Activated CD4-positive, alpha-beta T cell treated with anti-CD3 and anti-CD28 coated beads, Interleukin-2, amount 10 ng/mL, durations not matched to agents 7 days and 5 days (primary cell): ENCODE measurements around the gene SYNE1. TPM values are rescaled to one million over a fixed set of nuclear protein-coding genes. Genes with fewer than 3 reads are reported as not detected.
"Not testable (repeated sequence)": the region's sequence is repeated elsewhere in the genome, so short reads cannot be mapped to it uniquely, and the experiment has no call there.

Source experiments
- CTCF ChIA-PET: fragments of 350-600 bp; sonication (Branson Sonifier 250); formaldehyde crosslinking; loops from one replicate; lab custom pipeline; 2021; ENCODE audit warnings: antibody characterized with exemption; lab: Charles Lee
- POLR2A ChIA-PET: fragments of 350-600 bp; sonication (Branson Sonifier 250); formaldehyde crosslinking; loops from one replicate; lab custom pipeline; 2021; ENCODE audit warnings: antibody characterized with exemption; lab: Charles Lee
- DNase-seq: peaks from one replicate; pipeline ENCODE4 v3.0.0-alpha.2; 2020
- H3K27ac Mint-ChIP-seq: one replicate; pipeline ENCODE4 v1.8.0; 2021; ENCODE audit warnings: mild to moderate bottlenecking, moderate library complexity, mixed read lengths
- H3K27me3 Mint-ChIP-seq: one replicate; pipeline ENCODE4 v1.8.0; 2021; ENCODE audit warnings: mixed read lengths
- H3K36me3 Mint-ChIP-seq: one replicate; pipeline ENCODE4 v1.8.0; 2021; ENCODE audit warnings: low read depth, mixed read lengths
- H3K4me1 Mint-ChIP-seq: one replicate; pipeline ENCODE4 v1.8.0; 2021; ENCODE audit warnings: mixed read lengths
- H3K4me3 Mint-ChIP-seq: one replicate; pipeline ENCODE4 v1.8.0; 2021; ENCODE audit warnings: mild to moderate bottlenecking, moderate library complexity, mixed read lengths
- H3K9me3 Mint-ChIP-seq: one replicate; pipeline ENCODE4 v1.8.0; 2021; ENCODE audit warnings: mixed read lengths
- total RNA-seq, 2 experiments: library from RNA; stranded (reverse); gene quantifications; one replicate each; pipeline ENCODE4 v1.2.3, GENCODE V29; 2021

The SYNE1 gene
- total RNA-seq, 2 experiments from 2014 or later: 98.4 to 99.3 TPM

DNA sequence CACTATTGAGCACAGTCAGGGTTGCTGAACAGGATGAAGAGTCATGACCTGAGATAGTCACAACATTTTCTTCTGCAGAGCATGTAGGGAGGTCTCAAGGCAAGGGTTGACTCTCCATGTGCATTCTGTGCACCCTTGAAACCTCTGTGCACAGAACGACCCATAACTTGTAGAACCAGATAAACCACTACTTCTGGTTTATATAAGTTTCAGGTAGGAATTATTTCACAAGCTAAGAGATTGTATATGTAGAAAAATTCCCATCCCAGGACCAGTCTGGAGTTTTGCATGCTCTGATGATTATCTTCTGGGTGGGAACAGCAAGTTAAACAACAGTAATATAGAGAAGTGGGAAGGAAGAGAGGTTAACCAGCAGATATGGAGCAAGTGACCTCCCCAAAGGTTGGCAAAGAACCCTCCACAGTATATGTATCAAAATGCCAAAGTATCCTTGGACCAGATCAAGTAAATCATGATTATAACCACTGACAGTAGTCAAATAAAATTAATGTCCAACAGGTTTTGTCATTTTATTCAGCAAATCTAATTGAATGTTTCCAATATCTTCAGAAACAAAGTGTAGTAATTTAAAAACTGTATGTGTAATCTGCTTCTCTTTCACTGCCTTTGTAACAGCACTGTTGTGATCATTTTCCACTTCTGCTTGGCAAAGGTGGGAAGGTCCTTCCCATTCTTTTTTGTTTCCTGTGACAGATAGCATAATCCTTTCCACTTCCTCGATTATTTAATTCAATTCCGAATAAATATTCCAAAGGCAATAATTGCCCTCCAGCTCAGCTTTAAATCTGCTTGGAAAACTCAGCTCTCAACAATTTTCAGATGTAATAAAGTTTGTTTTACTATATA, 104.4 kb downstream of the SYNE1 start:
- H3K4me3 Mint-ChIP-seq: no peak overlapping the region
- ChIA-PET CTCF (no interaction called here), POLR2A (no interaction called here)
- H3K27me3 Mint-ChIP-seq: no peaks in the 10 kb centered on the region
- H3K36me3 Mint-ChIP-seq: no peaks in the 10 kb centered on the region
- no peak overlapping the region for H3K27ac Mint-ChIP-seq
- no peaks in the 10 kb centered on the region for H3K4me1 Mint-ChIP-seq
- DNase-seq: no peak
- no peaks in the 10 kb centered on the region for H3K9me3 Mint-ChIP-seq

DNA sequence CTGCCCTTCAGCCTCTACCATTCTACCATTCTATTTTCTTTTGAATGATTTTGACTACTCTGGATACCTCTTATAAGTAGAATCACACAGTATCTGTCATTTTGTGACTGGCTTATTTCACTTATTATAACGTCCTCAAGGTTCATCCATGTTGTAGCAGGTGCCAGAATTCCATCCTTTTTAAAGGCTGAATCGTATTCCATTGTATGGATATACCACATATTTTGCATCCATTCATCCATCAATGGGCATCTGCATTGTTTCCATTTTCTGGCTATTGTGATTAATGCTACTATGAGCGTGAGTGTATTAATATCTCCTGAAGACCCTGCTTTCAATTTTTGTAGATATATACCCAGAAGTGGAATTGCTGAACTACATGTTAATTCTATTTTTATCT, 105.5 kb downstream of the SYNE1 start:
- ChIA-PET CTCF (no interaction called here), POLR2A (no interaction called here)
- H3K36me3 Mint-ChIP-seq: no peaks in the 10 kb centered on the region
- H3K27me3 Mint-ChIP-seq: no peaks in the 10 kb centered on the region
- H3K4me3 Mint-ChIP-seq: no peak overlapping the region
- no peaks in the 10 kb centered on the region for H3K4me1 Mint-ChIP-seq
- H3K27ac Mint-ChIP-seq: no peak overlapping the region
- no peak for DNase-seq
- no peaks in the 10 kb centered on the region for H3K9me3 Mint-ChIP-seq

DNA sequence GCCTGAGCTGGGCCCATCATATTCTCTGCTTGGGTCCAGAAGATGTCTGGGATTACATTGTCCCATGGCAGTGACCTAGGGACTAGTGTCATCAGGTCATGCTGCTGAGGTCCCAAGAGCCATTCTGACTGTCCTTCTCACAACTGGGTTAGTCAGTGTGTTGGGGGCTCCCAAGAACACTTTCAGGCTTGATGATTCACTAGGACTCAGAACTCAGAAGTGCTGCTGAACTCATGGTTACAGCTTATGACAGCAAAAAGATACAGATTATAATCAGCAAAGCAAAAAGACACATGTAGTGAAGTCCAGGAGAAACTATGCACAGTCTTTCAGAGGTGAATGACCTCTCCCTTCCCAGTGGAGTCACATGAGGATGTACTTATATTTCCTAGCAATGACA, 107.8 kb downstream of the SYNE1 start:
- ChIA-PET POLR2A (no interaction called here), CTCF (no interaction called here)
- Mint-ChIP-seq H3K4me1 (no peaks in the 10 kb centered on the region), H3K36me3 (no peaks in the 10 kb centered on the region), H3K27me3 (no peaks in the 10 kb centered on the region), H3K4me3 (no peak overlapping the region), H3K9me3 (no peaks in the 10 kb centered on the region), H3K27ac (no peak overlapping the region)
- DNase-seq: no peak

DNA sequence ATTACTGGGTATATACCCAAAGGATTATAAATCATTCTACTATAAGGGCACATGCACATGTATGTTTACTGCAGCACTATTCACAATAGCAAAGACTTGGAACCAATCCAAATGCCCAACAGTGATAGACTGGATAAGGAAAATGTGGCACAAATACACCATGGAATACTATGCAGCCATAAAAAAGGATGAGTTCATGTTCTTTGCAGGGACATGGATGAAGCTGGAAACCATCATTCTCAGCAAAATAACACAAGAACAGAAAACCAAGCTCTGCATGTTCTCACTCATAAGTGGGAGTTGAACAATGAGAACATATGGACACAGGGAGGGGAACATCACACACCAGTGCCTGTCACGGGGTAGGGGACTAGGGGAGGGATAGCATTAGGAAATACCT, 123.0 kb downstream of the SYNE1 start:
- H3K27ac Mint-ChIP-seq, H3K4me1 Mint-ChIP-seq, POLR2A ChIA-PET, H3K9me3 Mint-ChIP-seq, DNase-seq, H3K27me3 Mint-ChIP-seq, H3K4me3 Mint-ChIP-seq, H3K36me3 Mint-ChIP-seq: not testable (repeated sequence)
- CTCF ChIA-PET: interaction anchor here (0.6 kb wide), 1 partner anchor 1878 kb away, joined by 3 read pairs; no protein-coding TSS in a partner anchor

DNA sequence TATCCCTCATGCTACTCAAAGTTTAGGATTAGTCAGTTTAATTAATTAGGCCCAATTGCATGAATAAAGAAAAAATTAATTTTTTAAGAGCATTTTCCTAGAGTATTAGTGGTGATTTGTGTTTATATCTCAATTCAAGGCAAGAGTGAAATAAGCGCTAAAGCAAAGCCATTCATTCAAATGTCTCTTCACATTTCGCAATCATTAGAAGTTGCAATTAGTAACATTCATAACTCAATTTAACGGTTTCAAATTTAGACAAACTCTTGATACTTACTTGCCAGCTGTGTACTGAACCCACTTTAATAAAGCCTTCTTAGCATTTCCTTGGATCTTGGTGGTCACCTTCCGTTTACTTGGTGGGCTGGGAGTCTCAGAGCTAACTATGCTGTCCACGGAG, 127.2 kb downstream of the SYNE1 start:
- no peak overlapping the region for H3K27ac Mint-ChIP-seq
- POLR2A ChIA-PET: no interaction called here

DNA sequence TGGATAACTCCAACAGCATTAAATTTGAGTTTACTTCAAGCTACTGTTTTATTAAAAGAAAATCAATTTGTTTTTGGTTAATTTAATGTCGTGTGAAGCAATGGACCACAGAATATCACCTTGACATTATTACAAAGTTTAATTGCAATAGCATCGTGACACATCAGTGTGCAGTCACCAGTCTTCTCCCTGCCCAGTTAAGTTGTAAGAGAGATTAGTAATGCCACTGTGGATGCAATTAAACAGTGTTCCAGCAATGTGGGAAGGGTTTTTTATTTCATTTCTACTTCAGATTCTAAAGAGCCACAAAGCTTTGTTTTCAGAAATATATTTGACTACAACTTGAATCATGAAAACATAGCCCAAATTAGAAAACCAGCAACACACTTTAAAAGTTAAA, 128.7 kb downstream of the SYNE1 start:
- ChIA-PET POLR2A (no interaction called here), CTCF (no interaction called here)
- H3K36me3 Mint-ChIP-seq: no peaks in the 10 kb centered on the region
- H3K4me3 Mint-ChIP-seq: no peak overlapping the region
- H3K9me3 Mint-ChIP-seq: no peaks in the 10 kb centered on the region
- no peaks in the 10 kb centered on the region for H3K4me1 Mint-ChIP-seq
- no peak overlapping the region for H3K27ac Mint-ChIP-seq
- DNase-seq: no peak
- H3K27me3 Mint-ChIP-seq: peaks cover 7% of the 10 kb centered on the region

More for the DNA sequence above, 127.2 kb downstream of the SYNE1 start:
- no peak for DNase-seq
- H3K9me3 Mint-ChIP-seq: no peaks in the 10 kb centered on the region
- no peaks in the 10 kb centered on the region for H3K36me3 Mint-ChIP-seq
- peaks cover 4% of the 10 kb centered on the region for H3K27me3 Mint-ChIP-seq
- H3K4me3 Mint-ChIP-seq: no peak overlapping the region
- CTCF ChIA-PET: no interaction called here
- H3K4me1 Mint-ChIP-seq: no peaks in the 10 kb centered on the region

DNA sequence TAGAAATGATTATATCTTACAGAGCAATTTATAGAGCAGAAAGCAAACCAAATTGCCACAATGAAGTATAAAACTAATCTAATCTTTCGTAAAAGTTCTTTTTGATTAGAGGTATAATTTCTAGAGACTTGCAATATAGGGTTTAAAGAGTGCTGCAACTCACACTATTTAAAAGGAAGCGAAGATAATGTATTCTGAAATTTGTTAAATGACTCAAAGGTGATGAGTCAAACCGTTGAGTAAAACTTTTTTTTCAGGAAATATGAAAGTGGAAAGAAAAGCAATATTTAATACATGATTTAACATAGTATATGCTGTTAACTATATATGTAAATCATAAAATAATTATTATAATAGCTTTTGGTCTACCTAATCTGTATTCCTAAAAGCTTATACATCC, 133.6 kb downstream of the SYNE1 start:
- CTCF ChIA-PET: no interaction called here
- no peak overlapping the region for H3K4me3 Mint-ChIP-seq
- H3K9me3 Mint-ChIP-seq: no peaks in the 10 kb centered on the region
- no peaks in the 10 kb centered on the region for H3K4me1 Mint-ChIP-seq
- POLR2A ChIA-PET: no interaction called here
- no peaks in the 10 kb centered on the region for H3K36me3 Mint-ChIP-seq
- no peak overlapping the region for H3K27ac Mint-ChIP-seq
- H3K27me3 Mint-ChIP-seq: peaks cover 2% of the 10 kb centered on the region
- DNase-seq: no peak

DNA sequence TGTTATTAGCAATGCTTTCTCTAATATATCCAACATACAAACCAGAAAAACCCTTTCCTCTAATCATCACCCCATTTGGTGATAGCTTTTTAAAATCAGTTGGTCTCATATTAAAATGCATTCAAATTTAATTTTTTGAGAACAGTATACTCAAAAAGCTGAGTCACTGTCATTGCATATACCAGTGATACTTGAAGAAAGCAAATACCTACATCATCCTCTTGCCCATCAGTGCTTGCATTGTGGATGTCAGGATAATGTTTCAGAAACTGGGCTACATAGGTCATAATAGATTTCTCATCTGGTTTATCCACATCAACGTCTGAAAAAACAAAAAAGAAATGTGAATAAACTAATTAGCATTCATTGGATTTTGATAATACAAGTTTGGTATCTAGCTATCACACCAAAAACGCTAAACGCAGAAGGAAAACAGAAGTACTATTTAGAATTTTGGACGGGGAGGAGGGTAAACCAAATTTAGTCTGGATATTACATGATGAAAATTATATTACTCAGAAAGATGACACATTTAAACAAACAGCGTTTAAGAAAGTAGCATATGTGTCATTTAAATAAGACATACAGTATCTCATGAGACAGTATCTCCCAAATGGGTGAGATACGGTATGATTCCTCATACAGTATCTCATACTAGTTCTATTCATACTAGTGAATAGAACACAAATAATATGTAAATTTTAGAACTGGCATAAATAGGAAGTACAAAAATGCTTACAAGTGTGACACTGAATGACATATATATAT, 134.6 kb downstream of the SYNE1 start:
- no peak overlapping the region for H3K27ac Mint-ChIP-seq
- CTCF ChIA-PET: no interaction called here
- no peaks in the 10 kb centered on the region for H3K4me1 Mint-ChIP-seq
- POLR2A ChIA-PET: no interaction called here
- H3K27me3 Mint-ChIP-seq: peaks cover 2% of the 10 kb centered on the region
- H3K36me3 Mint-ChIP-seq: no peaks in the 10 kb centered on the region
- no peaks in the 10 kb centered on the region for H3K9me3 Mint-ChIP-seq
- DNase-seq: no peak
- H3K4me3 Mint-ChIP-seq: no peak overlapping the region

DNA sequence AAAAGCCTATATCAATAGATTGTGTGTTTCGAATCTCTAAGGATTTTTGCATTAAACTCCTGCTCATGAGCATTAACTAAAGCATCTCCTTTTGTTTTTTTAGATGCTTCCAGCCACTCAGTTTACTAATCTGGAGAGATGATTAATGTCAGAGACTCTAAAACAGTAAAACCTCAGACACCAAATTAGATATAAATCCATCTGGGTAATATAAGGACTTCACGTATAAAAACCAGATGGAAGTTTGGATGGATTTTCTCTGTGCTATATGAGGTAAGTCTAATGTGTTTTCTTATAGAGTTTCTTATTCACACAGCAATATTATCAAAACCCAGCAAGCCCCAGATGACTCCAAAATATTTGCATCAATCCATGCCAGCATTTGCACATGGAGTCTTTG, 137.2 kb downstream of the SYNE1 start:
- ChIA-PET POLR2A (no interaction called here), CTCF (no interaction called here)
- H3K4me1 Mint-ChIP-seq: no peaks in the 10 kb centered on the region
- H3K9me3 Mint-ChIP-seq: no peaks in the 10 kb centered on the region
- peaks cover 2% of the 10 kb centered on the region for H3K27me3 Mint-ChIP-seq
- H3K27ac Mint-ChIP-seq: no peak overlapping the region
- no peaks in the 10 kb centered on the region for H3K36me3 Mint-ChIP-seq
- no peak overlapping the region for H3K4me3 Mint-ChIP-seq
- no peak for DNase-seq

DNA sequence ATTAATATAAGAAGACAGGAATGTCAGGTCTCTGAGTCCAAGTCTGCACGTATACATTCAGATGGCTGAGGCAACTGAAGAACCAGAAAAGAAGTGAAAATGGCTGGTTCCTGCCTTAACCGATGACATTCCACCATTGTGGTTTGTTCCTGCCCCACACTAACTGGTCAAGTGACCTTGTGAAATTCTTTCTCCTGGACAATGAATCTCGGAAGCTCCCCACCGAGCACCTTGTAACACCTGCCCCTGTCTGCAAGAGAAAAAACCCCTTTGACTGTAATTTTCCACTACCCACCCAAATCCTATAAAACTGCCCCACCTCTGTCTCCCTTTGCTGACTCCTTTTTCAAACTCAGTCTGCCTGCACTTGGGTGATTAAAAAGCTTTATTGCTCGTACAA, 140.4 kb downstream of the SYNE1 start:
- ChIA-PET POLR2A (no interaction called here), CTCF (interaction anchor here (1.3 to 1.5 kb wide), 2 partner anchors 11 to 19 kb away, joined by 3 to 4 read pairs; no protein-coding TSS in a partner anchor)
- Mint-ChIP-seq H3K4me3 (no peak overlapping the region), H3K27ac (no peak overlapping the region), H3K27me3 (no peaks in the 10 kb centered on the region), H3K9me3 (no peaks in the 10 kb centered on the region), H3K36me3 (no peaks in the 10 kb centered on the region), H3K4me1 (no peaks in the 10 kb centered on the region)
- DNase-seq: no peak

DNA sequence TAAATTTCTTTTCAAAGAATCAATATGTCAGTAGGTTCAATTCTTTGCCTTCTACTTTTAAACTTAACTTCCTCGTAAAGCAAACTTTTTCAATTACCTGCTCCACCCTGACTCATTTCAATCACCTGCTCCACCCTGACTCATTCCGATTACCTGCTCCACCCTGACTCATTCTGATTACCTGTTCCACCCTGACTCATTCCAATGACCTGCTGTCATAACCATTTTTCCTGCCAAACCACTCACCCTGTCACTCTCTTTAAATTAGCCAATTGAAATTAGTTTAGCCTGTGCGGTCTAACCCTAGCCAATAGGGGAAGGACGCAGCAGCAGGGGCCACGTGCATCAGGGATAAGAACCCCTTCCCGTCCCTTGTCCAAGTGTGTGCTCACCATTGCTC, 141.7 kb downstream of the SYNE1 start:
- POLR2A ChIA-PET, H3K4me1 Mint-ChIP-seq, H3K27me3 Mint-ChIP-seq, H3K9me3 Mint-ChIP-seq, DNase-seq, H3K36me3 Mint-ChIP-seq, H3K4me3 Mint-ChIP-seq, H3K27ac Mint-ChIP-seq, CTCF ChIA-PET: not testable (repeated sequence)

DNA sequence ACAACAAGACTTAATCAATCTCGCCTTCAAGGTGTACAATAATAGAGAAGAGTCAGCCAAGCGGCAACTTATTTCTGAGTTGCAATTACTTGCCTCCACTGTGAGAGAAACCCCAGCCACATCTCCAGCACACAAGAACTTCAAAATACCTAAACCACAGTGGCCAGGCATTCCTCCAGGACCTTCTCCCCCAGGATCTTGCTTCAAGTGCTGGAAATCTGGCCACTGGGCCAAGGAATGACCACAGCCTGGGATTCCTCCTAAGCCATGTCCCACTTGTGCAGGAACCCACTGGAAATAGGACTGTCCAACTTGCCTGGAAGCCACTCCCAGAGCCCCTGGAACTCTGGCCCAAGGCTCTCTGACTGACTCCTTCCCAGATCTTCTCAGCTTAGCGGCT, 144.9 kb downstream of the SYNE1 start:
- H3K9me3 Mint-ChIP-seq, H3K4me1 Mint-ChIP-seq, H3K27me3 Mint-ChIP-seq, H3K4me3 Mint-ChIP-seq, H3K27ac Mint-ChIP-seq, POLR2A ChIA-PET, DNase-seq, H3K36me3 Mint-ChIP-seq, CTCF ChIA-PET: not testable (repeated sequence)

DNA sequence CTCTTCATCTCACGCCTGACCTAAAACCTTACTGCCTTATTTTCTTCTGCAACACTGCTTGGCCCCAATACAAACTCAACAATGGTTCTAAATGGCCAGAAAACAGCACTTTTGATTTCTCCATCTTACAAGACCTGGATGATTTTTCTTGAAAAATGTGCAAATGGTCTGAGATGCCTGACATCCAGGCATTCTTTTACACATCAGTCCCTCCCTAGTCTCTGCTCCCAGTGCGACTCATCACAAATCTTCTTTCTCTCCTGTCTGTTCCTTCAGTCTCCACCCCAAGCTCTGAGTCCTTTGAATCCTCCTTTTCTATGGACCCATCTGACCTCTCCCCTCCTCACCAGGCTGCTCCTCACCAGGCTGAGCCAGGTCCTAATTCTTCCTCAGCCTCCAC, 145.7 kb downstream of the SYNE1 start:
- H3K36me3 Mint-ChIP-seq, POLR2A ChIA-PET, H3K4me3 Mint-ChIP-seq, DNase-seq, H3K4me1 Mint-ChIP-seq, H3K27me3 Mint-ChIP-seq, H3K9me3 Mint-ChIP-seq, H3K27ac Mint-ChIP-seq, CTCF ChIA-PET: not testable (repeated sequence)
